Natural killer cell treated with Interleukin-12 subunit alpha and Interleukin-12 subunit beta and Interleukin-15 and Interleukin-18, amount 100 ng/mL, for 72 hours (primary cell): ENCODE results near the gene R3HDM2. TPM values are rescaled to one million over a fixed set of nuclear protein-coding genes. Genes with fewer than 3 reads are reported as not detected.

Experiments
- ATAC-seq, 2 donors: fragments of 150-1000 bp; cut with Tn5 transposase in 1 of 2; sonication (Bioruptor Pico), chemical (Tn5 transposase) in 1 of 2; 2 replicates each; pipeline ENCODE4 v1.10.0; 2021
- DNase-seq: peaks from one replicate; pipeline ENCODE4 v3.0.0; 2022; ENCODE audit warnings: low spot score
- H3K27ac Mint-ChIP-seq, 2 donors: 1 replicate in 1 of 2; 2 replicates in 1 of 2; pipeline ENCODE4 v1.8.0; 2022; ENCODE audit warnings: mixed read lengths in 2 of 2, mild to moderate bottlenecking in 1 of 2, moderate library complexity in 1 of 2
- H3K27me3 Mint-ChIP-seq, 2 donors: 1 replicate in 1 of 2; 2 replicates in 1 of 2; pipeline ENCODE4 v1.8.0; 2022; ENCODE audit warnings: mixed read lengths in 2 of 2
- H3K36me3 Mint-ChIP-seq: one replicate; pipeline ENCODE4 v1.8.0; 2022; ENCODE audit warnings: mixed read lengths
- H3K4me1 Mint-ChIP-seq, 2 donors: 1 replicate in 1 of 2; 2 replicates in 1 of 2; pipeline ENCODE4 v1.8.0; 2022; ENCODE audit warnings: low read depth in 2 of 2, mixed read lengths in 2 of 2, mild to moderate bottlenecking in 1 of 2
- H3K4me3 Mint-ChIP-seq: one replicate; pipeline ENCODE4 v1.8.0; 2022; ENCODE audit warnings: mixed read lengths
- H3K9me3 Mint-ChIP-seq: 2 replicates; pipeline ENCODE4 v1.8.0; 2022; ENCODE audit warnings: mixed read lengths
- total RNA-seq, 2 donors: library from RNA; stranded (reverse); gene quantifications; one replicate each; pipeline ENCODE4 v1.2.3, GENCODE V29; 2022

Gene R3HDM2
- total RNA-seq, 2 donors from 2014 or later = 55.4 to 57.2 TPM

GRCh38 chr12:57472391-57472790, 41.5 kb upstream of the R3HDM2 start:
- Mint-ChIP-seq H3K4me3 (no peak overlapping the region), H3K4me1 (peaks cover 60 to 61% of the 10 kb centered on the region in 2 donors), H3K36me3 (peaks cover 15% of the 10 kb centered on the region), H3K27me3 (no peaks in the 10 kb centered on the region), H3K9me3 (no peaks in the 10 kb centered on the region), H3K27ac (peak overlapping the region; percentile 23 to 81)
- ATAC-seq = no peak
- DNase-seq = no peak

GRCh38 chr12:57471661-57472060, 40.8 kb upstream of the R3HDM2 start:
- peak; percentile 44 for DNase-seq
- H3K4me3 Mint-ChIP-seq = no peak overlapping the region
- no peak for ATAC-seq
- H3K9me3 Mint-ChIP-seq = no peaks in the 10 kb centered on the region
- no peaks in the 10 kb centered on the region for H3K27me3 Mint-ChIP-seq
- peak overlapping the region; percentile 23 to 57 for H3K27ac Mint-ChIP-seq
- peaks cover 15% of the 10 kb centered on the region for H3K36me3 Mint-ChIP-seq
- peaks cover 53 to 57% of the 10 kb centered on the region in 2 donors for H3K4me1 Mint-ChIP-seq

GRCh38 chr12:57470970-57471656, 40.3 kb upstream of the R3HDM2 start:
- ATAC-seq = no peak
- DNase-seq = peak; percentile 39

DNA sequence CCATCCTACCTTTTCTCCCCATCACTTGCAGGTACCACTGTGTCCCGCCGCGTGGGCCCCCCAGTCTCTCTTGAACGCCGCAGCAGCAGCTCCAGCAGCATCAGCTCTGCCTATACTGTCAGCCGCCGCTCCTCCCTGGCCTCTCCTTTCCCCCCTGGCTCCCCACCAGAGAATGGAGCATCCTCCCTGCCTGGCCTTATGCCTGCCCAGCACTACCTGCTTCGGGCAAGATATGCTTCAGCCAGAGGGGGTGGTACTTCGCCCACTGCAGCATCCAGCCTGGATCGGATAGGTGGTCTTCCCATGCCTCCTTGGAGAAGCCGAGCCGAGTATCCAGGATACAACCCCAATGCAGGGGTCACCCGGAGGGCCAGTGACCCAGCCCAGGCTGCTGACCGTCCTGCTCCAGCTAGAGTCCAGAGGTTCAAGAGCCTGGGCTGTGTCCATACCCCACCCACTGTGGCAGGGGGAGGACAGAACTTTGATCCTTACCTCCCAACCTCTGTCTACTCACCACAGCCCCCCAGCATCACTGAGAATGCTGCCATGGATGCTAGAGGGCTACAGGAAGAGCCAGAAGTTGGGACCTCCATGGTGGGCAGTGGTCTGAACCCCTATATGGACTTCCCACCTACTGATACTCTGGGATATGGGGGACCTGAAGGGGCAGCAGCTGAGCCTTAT, 39.6 kb upstream of the R3HDM2 start:
- ATAC-seq = no peak
- peak; percentile 28 for DNase-seq
- Mint-ChIP-seq H3K27me3 (no peaks in the 10 kb centered on the region), H3K27ac (peak overlapping the region in 1 of 2 donors; percentile 57), H3K4me3 (no peak overlapping the region), H3K36me3 (peaks cover 15% of the 10 kb centered on the region), H3K9me3 (no peaks in the 10 kb centered on the region), H3K4me1 (peaks cover 45 to 57% of the 10 kb centered on the region in 2 donors)

More at GRCh38 chr12:57470970-57471656, 40.3 kb upstream of the R3HDM2 start:
- H3K27ac Mint-ChIP-seq = peak overlapping the region in 1 of 2 donors; percentile 57
- H3K4me3 Mint-ChIP-seq = no peak overlapping the region
- peaks cover 15% of the 10 kb centered on the region for H3K36me3 Mint-ChIP-seq
- no peaks in the 10 kb centered on the region for H3K27me3 Mint-ChIP-seq
- H3K4me1 Mint-ChIP-seq = peaks cover 48 to 51% of the 10 kb centered on the region in 2 donors
- no peaks in the 10 kb centered on the region for H3K9me3 Mint-ChIP-seq

- H3K27me3 Mint-ChIP-seq = no peaks in the 10 kb centered on the region
- no peak overlapping the region for H3K4me3 Mint-ChIP-seq
- DNase-seq = peak; percentile 54
- H3K27ac Mint-ChIP-seq = peak overlapping the region in 1 of 2 donors; percentile 21
- peaks cover 45 to 59% of the 10 kb centered on the region in 2 donors for H3K4me1 Mint-ChIP-seq
- no peaks in the 10 kb centered on the region for H3K9me3 Mint-ChIP-seq
- peaks cover 11% of the 10 kb centered on the region for H3K36me3 Mint-ChIP-seq
- peak; percentile 48 to 68 for ATAC-seq
These were observed 38.7 kb upstream of the R3HDM2 start for GRCh38 chr12:57469296-57470164.

- H3K27me3 Mint-ChIP-seq = no peaks in the 10 kb centered on the region
- no peaks in the 10 kb centered on the region for H3K36me3 Mint-ChIP-seq
- H3K4me1 Mint-ChIP-seq = peaks cover 46 to 62% of the 10 kb centered on the region in 2 donors
- DNase-seq (no peak), ATAC-seq (no peak)
- H3K4me3 Mint-ChIP-seq = no peak overlapping the region
- H3K27ac Mint-ChIP-seq = peak overlapping the region in 1 of 2 donors; percentile 21
- no peaks in the 10 kb centered on the region for H3K9me3 Mint-ChIP-seq
These were observed 37.1 kb upstream of the R3HDM2 start for GRCh38 chr12:57467915-57468314.

DNA sequence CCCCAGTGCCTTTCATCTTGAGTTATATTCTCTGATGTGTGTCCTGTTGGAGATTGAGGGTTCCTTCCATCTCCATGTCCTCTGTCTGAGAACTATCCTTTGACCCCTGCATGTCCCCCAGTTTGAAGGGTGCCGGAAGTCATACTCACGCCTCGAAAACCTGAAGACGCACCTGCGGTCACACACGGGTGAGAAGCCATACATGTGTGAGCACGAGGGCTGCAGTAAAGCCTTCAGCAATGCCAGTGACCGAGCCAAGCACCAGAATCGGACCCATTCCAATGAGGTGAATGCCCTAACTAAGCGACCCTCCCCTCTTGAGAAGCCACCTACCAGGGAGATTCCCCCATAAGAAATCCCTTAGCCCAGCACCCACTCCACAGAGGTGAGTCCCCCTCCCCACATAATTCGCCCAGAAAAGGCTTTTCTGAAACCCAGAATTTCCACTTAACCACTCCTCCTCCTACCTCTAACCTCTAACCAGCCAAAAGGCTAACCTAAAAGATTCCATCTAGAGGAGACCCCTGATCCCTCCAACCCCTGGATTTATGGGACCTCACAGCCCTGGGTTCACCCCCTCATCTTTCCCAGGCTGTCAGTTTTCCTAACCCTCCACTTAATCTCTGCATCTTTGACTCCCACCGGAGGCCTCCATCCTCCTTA, 36.5 kb upstream of the R3HDM2 start:
- ATAC-seq = no peak
- H3K27ac Mint-ChIP-seq = peak overlapping the region in 1 of 2 donors; percentile 21
- H3K27me3 Mint-ChIP-seq = no peaks in the 10 kb centered on the region

DNA sequence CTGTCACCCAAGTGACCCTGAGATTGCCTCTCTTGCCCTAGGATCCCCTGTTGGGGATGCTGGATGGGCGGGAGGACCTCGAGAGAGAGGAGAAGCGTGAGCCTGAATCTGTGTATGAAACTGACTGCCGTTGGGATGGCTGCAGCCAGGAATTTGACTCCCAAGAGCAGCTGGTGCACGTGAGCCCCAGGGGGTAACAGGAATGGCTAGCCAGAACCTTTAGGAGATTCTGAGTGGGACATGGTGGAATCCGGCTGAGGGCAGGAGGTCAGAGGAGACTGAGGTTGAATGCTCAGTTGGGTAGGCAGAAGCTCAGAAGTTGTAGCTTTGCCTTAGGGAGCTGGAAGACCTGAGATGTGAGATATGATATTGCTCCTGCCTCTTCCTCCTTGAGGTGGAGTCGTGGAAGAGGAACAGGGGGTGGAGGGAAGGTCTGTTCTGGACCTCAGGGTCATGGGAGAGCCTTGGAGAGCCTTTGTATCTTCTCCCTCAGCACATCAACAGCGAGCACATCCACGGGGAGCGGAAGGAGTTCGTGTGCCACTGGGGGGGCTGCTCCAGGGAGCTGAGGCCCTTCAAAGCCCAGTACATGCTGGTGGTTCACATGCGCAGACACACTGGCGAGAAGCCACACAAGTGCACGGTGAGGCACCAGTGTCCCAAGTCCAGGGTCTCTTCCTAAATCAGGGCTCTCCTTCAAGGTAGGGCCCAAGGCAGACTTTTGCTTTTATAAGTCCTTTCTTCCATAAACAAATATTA, 35.1 kb upstream of the R3HDM2 start:
- DNase-seq (peak; percentile 44), ATAC-seq (no peak)
- Mint-ChIP-seq H3K36me3 (no peaks in the 10 kb centered on the region), H3K27ac (peak overlapping the region; percentile 9 to 20), H3K9me3 (no peaks in the 10 kb centered on the region), H3K4me3 (no peak overlapping the region), H3K4me1 (peaks cover 42 to 60% of the 10 kb centered on the region in 2 donors), H3K27me3 (no peaks in the 10 kb centered on the region)

More for the DNA sequence above, 36.5 kb upstream of the R3HDM2 start:
- H3K9me3 Mint-ChIP-seq = no peaks in the 10 kb centered on the region
- no peak for DNase-seq
- peaks cover 47 to 63% of the 10 kb centered on the region in 2 donors for H3K4me1 Mint-ChIP-seq
- H3K36me3 Mint-ChIP-seq = no peaks in the 10 kb centered on the region
- H3K4me3 Mint-ChIP-seq = no peak overlapping the region

DNA sequence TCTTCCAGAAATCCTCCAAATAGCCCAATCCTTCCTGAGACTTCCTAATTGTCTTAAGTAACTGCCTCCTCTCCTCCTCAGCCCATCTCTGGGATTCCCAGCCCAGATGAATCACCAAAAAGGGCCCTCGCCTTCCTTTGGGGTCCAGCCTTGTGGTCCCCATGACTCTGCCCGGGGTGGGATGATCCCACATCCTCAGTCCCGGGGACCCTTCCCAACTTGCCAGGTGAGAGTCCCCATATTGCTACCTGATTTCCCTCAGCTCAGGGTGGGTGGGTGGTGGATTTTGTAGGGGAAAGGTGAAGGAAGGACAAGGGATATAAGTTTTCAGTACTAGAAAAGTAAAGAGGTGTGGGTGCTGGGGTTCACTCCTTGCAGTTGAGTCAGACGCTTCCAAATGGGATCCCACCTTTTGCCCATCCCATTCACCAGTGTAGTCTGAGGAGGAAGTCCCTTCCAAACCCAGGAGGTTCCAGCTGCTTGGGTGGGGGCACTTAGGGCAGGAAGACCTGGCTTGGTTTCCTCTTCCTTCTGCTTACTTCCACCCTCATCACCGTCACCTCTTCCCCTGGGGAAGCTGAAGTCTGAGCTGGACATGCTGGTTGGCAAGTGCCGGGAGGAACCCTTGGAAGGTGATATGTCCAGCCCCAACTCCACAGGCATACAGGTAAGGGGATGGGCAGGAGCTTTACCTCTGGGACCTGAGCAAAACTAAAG, 34.3 kb upstream of the R3HDM2 start:
- Mint-ChIP-seq H3K9me3 (no peaks in the 10 kb centered on the region), H3K36me3 (no peaks in the 10 kb centered on the region), H3K4me1 (peaks cover 46 to 65% of the 10 kb centered on the region in 2 donors), H3K27ac (peak overlapping the region; percentile 9 to 72), H3K27me3 (peaks cover 0 to 4% of the 10 kb centered on the region in 2 donors), H3K4me3 (peak overlapping the region; percentile 41)
- DNase-seq (peak; percentile 49), ATAC-seq (no peak)

DNA sequence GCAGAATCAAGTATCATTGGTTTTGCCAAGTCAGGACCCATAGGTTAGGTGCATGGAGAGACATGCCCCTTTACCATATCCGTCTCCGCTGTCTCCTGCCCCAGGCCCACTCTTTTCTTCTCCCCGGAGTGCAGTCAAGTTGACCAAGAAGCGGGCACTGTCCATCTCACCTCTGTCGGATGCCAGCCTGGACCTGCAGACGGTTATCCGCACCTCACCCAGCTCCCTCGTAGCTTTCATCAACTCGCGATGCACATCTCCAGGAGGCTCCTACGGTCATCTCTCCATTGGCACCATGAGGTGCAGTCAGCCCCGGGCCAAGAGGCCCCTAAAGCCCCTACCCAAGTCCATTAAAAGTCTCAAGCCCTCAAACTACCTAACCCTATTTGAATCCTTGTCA, 33.7 kb upstream of the R3HDM2 start:
- H3K27me3 Mint-ChIP-seq = peaks cover 0 to 4% of the 10 kb centered on the region in 2 donors
- peak; percentile 47 for DNase-seq
- peak overlapping the region; percentile 9 to 72 for H3K27ac Mint-ChIP-seq
- no peaks in the 10 kb centered on the region for H3K9me3 Mint-ChIP-seq
- H3K36me3 Mint-ChIP-seq = no peaks in the 10 kb centered on the region
- peak overlapping the region; percentile 41 for H3K4me3 Mint-ChIP-seq
- no peak for ATAC-seq
- peaks cover 50 to 64% of the 10 kb centered on the region in 2 donors for H3K4me1 Mint-ChIP-seq

DNA sequence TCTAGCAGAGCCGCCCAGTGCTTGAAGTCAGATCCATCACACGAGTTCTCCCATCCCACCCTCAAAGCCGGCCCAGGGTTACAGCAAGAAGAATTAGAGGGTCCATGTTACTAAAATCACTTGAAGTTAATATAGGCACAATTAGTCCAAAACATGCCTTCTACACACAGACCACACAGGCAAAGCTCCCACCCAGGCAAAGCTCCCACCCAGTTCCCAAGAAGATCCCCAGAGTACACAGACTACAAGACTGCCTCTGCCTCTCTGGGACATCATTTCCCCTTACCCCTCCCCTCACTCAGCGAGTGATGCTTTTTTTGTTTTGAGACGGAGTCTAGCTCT, 32.0 kb upstream of the R3HDM2 start:
- peaks cover 0 to 4% of the 10 kb centered on the region in 2 donors for H3K27me3 Mint-ChIP-seq
- H3K4me1 Mint-ChIP-seq = peaks cover 49 to 65% of the 10 kb centered on the region in 2 donors
- no peaks in the 10 kb centered on the region for H3K36me3 Mint-ChIP-seq
- peak overlapping the region; percentile 87 for H3K4me3 Mint-ChIP-seq
- DNase-seq (no peak), ATAC-seq (no peak)
- H3K9me3 Mint-ChIP-seq = no peaks in the 10 kb centered on the region
- H3K27ac Mint-ChIP-seq = peak overlapping the region; percentile 55 to 56

DNA sequence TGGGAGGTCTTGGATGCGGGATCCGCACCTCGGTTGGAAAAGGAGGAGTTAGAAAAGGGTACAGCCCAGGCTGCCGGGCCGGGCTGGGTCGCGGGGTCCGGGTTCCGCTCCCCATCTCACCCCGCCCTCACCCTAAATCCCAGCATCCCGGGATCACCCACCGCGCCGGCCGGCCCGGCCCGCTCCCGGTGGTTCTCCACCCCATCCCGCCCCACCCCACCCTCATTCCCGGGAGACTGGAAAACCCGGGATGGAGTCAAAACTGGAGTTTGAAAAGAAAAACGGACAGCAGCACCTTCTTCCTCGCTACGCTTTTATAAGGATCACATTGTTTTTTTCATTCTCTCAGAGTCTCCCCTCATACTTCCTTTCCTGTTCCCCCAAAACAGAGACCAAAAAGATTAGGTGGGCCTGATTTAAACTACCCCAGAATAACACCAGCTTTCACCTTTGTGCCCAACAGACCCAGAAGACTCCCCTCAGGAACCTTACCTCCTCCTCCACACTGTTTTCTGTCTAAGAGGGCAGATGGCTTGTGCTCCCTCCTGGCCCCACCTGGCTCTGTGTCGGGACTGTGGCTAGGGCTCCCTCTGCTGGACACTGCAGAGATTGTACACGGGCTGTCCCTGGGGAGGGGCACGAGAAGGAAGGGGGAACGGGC, 31.5 kb upstream of the R3HDM2 start:
- peaks cover 49 to 60% of the 10 kb centered on the region in 2 donors for H3K4me1 Mint-ChIP-seq
- H3K4me3 Mint-ChIP-seq = peak overlapping the region; percentile 87
- ATAC-seq (peak; percentile 80 to 82), DNase-seq (peak; percentile 86)
- peak overlapping the region; percentile 55 to 69 for H3K27ac Mint-ChIP-seq
- H3K9me3 Mint-ChIP-seq = no peaks in the 10 kb centered on the region
- H3K27me3 Mint-ChIP-seq = peaks cover 0 to 4% of the 10 kb centered on the region in 2 donors
- H3K36me3 Mint-ChIP-seq = no peaks in the 10 kb centered on the region
